Hepatocyte (in vitro differentiated cells): ENCODE results near the gene EEF1AKMT3. TPM values are rescaled to one million over a fixed set of nuclear protein-coding genes. Genes with fewer than 3 reads are reported as not detected.
"Not testable (repeated sequence)": the region's sequence is repeated elsewhere in the genome, so short reads cannot be mapped to it uniquely, and the experiment has no call there.

Experiments used
- DNase-seq: peaks from one replicate; pipeline ENCODE4 v3.0.0-alpha.2; 2016; ENCODE audit warnings: low spot score
- H2AFZ ChIP-seq: fragments of 200-600 bp; sonication (generic); 2 replicates; pipeline ENCODE4 v1.6.0; 2016; ENCODE audit warnings: antibody characterized with exemption, mild to moderate bottlenecking
- H3K27ac ChIP-seq: fragments of 200-600 bp; sonication (generic); 2 replicates; pipeline ENCODE4 v1.5.1; 2016; ENCODE audit warnings: mild to moderate bottlenecking
- H3K27me3 ChIP-seq: fragments of 200-600 bp; sonication (generic); 2 replicates; pipeline ENCODE4 v1.6.1; 2016
- H3K36me3 ChIP-seq: fragments of 200-600 bp; sonication (generic); replicated peaks from 2 replicates; pipeline ENCODE4 v1.5.1; 2016; ENCODE audit warnings: low read depth; ENCODE audit not compliant: insufficient read depth
- H3K4me1 ChIP-seq: fragments of 200-600 bp; sonication (generic); 2 replicates; pipeline ENCODE4 v1.5.1; 2016; ENCODE audit warnings: mild to moderate bottlenecking, moderate library complexity; ENCODE audit not compliant: insufficient read depth
- H3K4me2 ChIP-seq: fragments of 200-600 bp; sonication (generic); 2 replicates; pipeline ENCODE4 v1.6.0; 2016
- H3K4me3 ChIP-seq: fragments of 200-600 bp; sonication (generic); 2 replicates; pipeline ENCODE4 v1.5.1; 2016; ENCODE audit warnings: mild to moderate bottlenecking
- H3K79me2 ChIP-seq: fragments of 200-600 bp; sonication (generic); 2 replicates; pipeline ENCODE4 v1.6.0; 2017; ENCODE audit warnings: mild to moderate bottlenecking
- H3K9me2 ChIP-seq: fragments of 200-600 bp; sonication (generic); replicated peaks from 2 replicates; pipeline ENCODE4 v1.6.0; 2017; ENCODE audit warnings: mild to moderate bottlenecking; ENCODE audit not compliant: insufficient read depth
- H3K9me3 ChIP-seq: fragments of 200-600 bp; sonication (generic); 2 replicates; pipeline ENCODE4 v1.5.1; 2016; ENCODE audit warnings: low read depth, mild to moderate bottlenecking
- H4K20me1 ChIP-seq: fragments of 200-600 bp; sonication (generic); 2 replicates; pipeline ENCODE4 v1.6.0; 2016; ENCODE audit warnings: mild to moderate bottlenecking; ENCODE audit not compliant: insufficient read depth, poor library complexity, severe bottlenecking
- EZH2 ChIP-seq: fragments of 200-600 bp; sonication (generic); IDR thresholded peaks from 2 replicates; pipeline ENCODE4 v1.6.1; 2016; ENCODE audit warnings: antibody characterized with exemption, mild to moderate bottlenecking, borderline replicate concordance
- EZH2phosphoT487 ChIP-seq: fragments of 200-600 bp; sonication (generic); IDR thresholded peaks from one replicate; pipeline ENCODE4 v1.6.1; 2018; ENCODE audit warnings: antibody characterized with exemption, mild to moderate bottlenecking, low read depth, moderate library complexity; ENCODE audit not compliant: unreplicated experiment, severe bottlenecking
- WGBS: methylation state at CpG from one replicate; pipeline ENCODE4 v1.1.6; 2016; ENCODE audit warnings: low lambda C conversion rate; ENCODE audit errors: missing lambda C conversion rate; 5-methylcytosine and 5-hydroxymethylcytosine counted together
- polyA plus RNA-seq: library from polyadenylated mRNA; unstranded; fragments of >200 nt; fragmentation: Nextera tagmentation; extraction: Ambion mirVana; gene quantifications from 2 replicates; pipeline ENCODE4 v1.2.1, GENCODE V29; 2016
- total RNA-seq: library from RNA; depleted of rRNA; stranded (reverse); fragments of >200 nt; gene quantifications from 2 replicates; pipeline ENCODE4 v1.2.3, GENCODE V29; 2014
- TF ChIP-seq, protein P1 (sequence below): fragments of 200-600 bp; sonication (generic); IDR thresholded peaks from 2 replicates; pipeline ENCODE4 v1.5.1; 2016; ENCODE audit warnings: antibody characterized with exemption, mild to moderate bottlenecking; ENCODE audit not compliant: poor library complexity

The EEF1AKMT3 gene
- total and polyA plus RNA-seq, 2 experiments from 2014 or later, result 4.5 to 7.6 TPM

DNA sequence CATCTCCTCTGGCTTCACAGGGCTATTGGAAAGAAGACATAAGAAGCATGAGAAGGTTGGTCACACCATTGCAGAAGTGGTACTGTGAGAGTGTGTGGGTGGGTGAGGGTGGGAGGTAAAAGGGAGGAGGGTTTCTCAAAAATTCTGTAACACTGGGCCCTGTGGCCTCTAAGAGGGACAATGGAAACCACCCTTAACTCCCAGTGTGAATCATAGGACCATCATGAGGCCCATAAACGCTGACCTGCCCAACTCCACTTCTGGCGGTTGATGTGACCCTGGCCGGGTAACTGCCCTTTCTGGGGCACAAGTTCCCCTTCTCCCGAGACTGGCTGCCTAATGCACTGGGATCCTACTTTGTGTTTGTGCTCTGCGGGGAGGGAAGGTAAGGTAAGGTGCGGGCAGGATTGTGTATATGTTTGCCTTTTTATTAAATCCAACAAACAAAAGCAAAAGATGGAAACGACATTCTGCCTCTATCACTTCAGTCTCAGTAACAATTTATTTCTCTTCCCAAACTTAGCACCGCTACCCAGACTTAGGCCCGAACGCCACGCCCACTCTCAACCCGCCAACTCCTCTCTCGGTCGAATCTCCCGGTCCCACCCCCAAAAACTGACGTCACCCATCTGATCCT is 1.1 kb upstream of the EEF1AKMT3 start:
- Histone ChIP-seq H2AFZ (peak overlapping the region; percentile 53), H3K79me2 (peaks cover 14% of the 10 kb centered on the region), H3K36me3 (no peaks in the 10 kb centered on the region), H3K27me3 (peaks cover 16% of the 10 kb centered on the region), H3K9me2 (no peaks in the 10 kb centered on the region), H3K4me3 (peak overlapping the region; percentile 56), H3K27ac (peak overlapping the region; percentile 90), H3K9me3 (no peaks in the 10 kb centered on the region), H3K4me1 (peaks cover 15% of the 10 kb centered on the region), H3K4me2 (peak overlapping the region; percentile 91), H4K20me1 (no peaks in the 10 kb centered on the region)
- 6% methylated on average over 16 of the region's 16 CpGs for WGBS
- no peak for TF ChIP-seq EZH2phosphoT487
- TF ChIP-seq EZH2, result no peak
- TF ChIP-seq, protein P1, sequence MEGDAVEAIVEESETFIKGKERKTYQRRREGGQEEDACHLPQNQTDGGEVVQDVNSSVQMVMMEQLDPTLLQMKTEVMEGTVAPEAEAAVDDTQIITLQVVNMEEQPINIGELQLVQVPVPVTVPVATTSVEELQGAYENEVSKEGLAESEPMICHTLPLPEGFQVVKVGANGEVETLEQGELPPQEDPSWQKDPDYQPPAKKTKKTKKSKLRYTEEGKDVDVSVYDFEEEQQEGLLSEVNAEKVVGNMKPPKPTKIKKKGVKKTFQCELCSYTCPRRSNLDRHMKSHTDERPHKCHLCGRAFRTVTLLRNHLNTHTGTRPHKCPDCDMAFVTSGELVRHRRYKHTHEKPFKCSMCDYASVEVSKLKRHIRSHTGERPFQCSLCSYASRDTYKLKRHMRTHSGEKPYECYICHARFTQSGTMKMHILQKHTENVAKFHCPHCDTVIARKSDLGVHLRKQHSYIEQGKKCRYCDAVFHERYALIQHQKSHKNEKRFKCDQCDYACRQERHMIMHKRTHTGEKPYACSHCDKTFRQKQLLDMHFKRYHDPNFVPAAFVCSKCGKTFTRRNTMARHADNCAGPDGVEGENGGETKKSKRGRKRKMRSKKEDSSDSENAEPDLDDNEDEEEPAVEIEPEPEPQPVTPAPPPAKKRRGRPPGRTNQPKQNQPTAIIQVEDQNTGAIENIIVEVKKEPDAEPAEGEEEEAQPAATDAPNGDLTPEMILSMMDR, result no peak
- peak; percentile 93 for DNase-seq

- peak; percentile 96 for DNase-seq
- Histone ChIP-seq H4K20me1 (no peaks in the 10 kb centered on the region), H3K9me2 (no peaks in the 10 kb centered on the region), H2AFZ (peak within 1 kb of the TSS; percentile 90), H3K4me1 (peaks cover 9% of the 10 kb centered on the region), H3K27ac (peak within 1 kb of the TSS; percentile 90), H3K4me2 (peak within 1 kb of the TSS; percentile 91), H3K9me3 (no peaks in the 10 kb centered on the region), H3K27me3 (peaks cover 10% of the 10 kb centered on the region), H3K79me2 (peaks cover 14% of the 10 kb centered on the region), H3K4me3 (peak within 1 kb of the TSS; percentile 63), H3K36me3 (no peaks in the 10 kb centered on the region)
- TF ChIP-seq EZH2 (no peak), EZH2phosphoT487 (no peak)
- TF ChIP-seq, protein P1, result no peak
- under 1% methylated on average over 28 of the region's 28 CpGs for WGBS
Observed at GRCh38 chr12:57771873-57772428, 463 bp upstream of the EEF1AKMT3 start, which contains the start of gene METTL1. TSS of gene METTL1 (minus strand) at chr12:57772105. CDS start at chr12:57772083, 22 bp downstream.

DNA sequence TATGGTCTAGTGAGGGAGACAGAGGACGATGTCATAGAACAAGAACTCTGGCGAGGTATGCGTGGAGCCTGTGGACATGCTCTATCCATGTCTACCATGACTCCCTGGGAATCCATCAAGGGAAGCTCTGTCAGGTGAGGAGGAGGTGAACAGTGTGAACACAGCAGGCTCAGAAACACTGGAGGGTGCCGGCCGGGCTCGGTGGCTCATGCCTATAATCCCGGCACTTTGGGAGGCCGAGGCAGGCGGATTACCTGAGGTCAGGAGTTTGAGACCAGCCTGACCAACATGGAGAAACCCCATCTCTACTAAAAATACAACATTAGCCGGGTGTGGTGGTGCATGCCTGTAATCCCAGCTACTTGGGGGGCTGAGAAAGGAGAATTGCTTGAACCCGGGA is 2.2 kb downstream of the EEF1AKMT3 start:
- H3K79me2 ChIP-seq, result peaks cover 14% of the 10 kb centered on the region
- not testable (repeated sequence) for H3K4me1 ChIP-seq, H3K4me3 ChIP-seq, H3K36me3 ChIP-seq, H3K27ac ChIP-seq, H3K4me2 ChIP-seq, H3K27me3 ChIP-seq, H4K20me1 ChIP-seq, DNase-seq, H3K9me3 ChIP-seq, H3K9me2 ChIP-seq, H2AFZ ChIP-seq
- 95% methylated on average over 11 of the region's 11 CpGs for WGBS

DNA sequence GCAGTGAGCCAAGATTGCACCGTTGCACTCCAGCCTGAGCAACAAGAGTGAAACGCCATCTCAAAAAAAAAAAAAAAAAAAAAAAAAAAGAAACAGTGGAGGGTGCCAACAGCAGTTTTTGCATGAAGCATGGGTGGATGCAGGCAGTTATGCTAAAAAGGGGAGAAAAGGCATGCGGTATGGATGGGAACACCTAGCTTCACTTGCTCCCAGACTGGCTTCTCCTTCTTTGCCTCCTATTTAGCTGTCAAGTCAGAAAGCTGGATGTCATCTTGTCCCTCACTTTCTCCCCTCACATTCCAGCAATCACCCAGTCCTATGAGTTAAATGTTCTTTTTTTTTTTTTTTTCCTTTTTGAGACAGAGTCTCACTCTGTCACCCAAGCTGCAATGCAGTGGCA is 2.6 kb downstream of the EEF1AKMT3 start:
- H4K20me1 ChIP-seq, result no peaks in the 10 kb centered on the region
- WGBS, result 100% methylated on average over 2 of the region's 3 CpGs
- H3K4me2 ChIP-seq, result no peak overlapping the region
- no peak for DNase-seq
- no peak overlapping the region for H2AFZ ChIP-seq
- no peaks in the 10 kb centered on the region for H3K27me3 ChIP-seq
- H3K4me1 ChIP-seq, result peaks cover 5% of the 10 kb centered on the region
- H3K9me2 ChIP-seq, result no peaks in the 10 kb centered on the region
- peaks cover 14% of the 10 kb centered on the region for H3K79me2 ChIP-seq
- H3K4me3 ChIP-seq, result no peak overlapping the region
- H3K9me3 ChIP-seq, result no peaks in the 10 kb centered on the region
- H3K27ac ChIP-seq, result no peak overlapping the region
- no peaks in the 10 kb centered on the region for H3K36me3 ChIP-seq
- TF ChIP-seq EZH2, result no peak
- TF ChIP-seq, protein P1, result no peak
- TF ChIP-seq EZH2phosphoT487, result no peak
